ENCODE data around the gene DOHH.

GRCh38 chr19:3507371-3508120 lies 7.1 kb upstream of the DOHH start:
- TF ChIP-seq CTCF (IDR thresholded peaks at IDR 0.05; ENCODE audit: low read length) (no peak), EZH2 (optimal IDR thresholded peaks at IDR 0.05; ENCODE audit: low read depth, low read length) (no peak)

Data from MM.1S (cell line).